PC-9 (cell line): ENCODE data around the gene STING1. TPM values are rescaled to one million over a fixed set of nuclear protein-coding genes. Genes with fewer than 3 reads are reported as not detected.

Source experiments
- BruUV-seq: library from RNA; stranded (reverse); fragments of 400-500 nt; replicated peaks from 2 replicates; lab custom pipeline; 2021; lab: Mats Ljungman, UMichigan
- CTCF ChIA-PET: fragments of 300-600 bp; sonication (Branson Sonifier 250); formaldehyde crosslinking; loops from one replicate; lab custom pipeline; 2022; ENCODE audit warnings: antibody characterized with exemption; lab: Charles Lee
- POLR2A ChIA-PET: fragments of 300-600 bp; sonication (Branson Sonifier 250); formaldehyde crosslinking; loops from one replicate; lab custom pipeline; 2022; ENCODE audit warnings: antibody characterized with exemption; ENCODE audit not compliant: unreplicated experiment; lab: Charles Lee
- DNase-seq, 2 experiments: peaks; one replicate each; pipeline versions ENCODE4 v3.0.0 to v3.0.0-alpha.2; 2015 to 2022; ENCODE audit warnings: mixed read lengths in 1 of 2
- H2AFZ ChIP-seq: fragments of 200-600 bp; sonication (generic); 2 replicates; pipeline ENCODE4 v1.8.1; 2017; ENCODE audit warnings: antibody characterized with exemption
- H3F3A ChIP-seq: fragments of 200-600 bp; sonication (generic); 2 replicates; pipeline ENCODE4 v1.8.1; 2017; ENCODE audit warnings: antibody characterized with exemption, mild to moderate bottlenecking, low read depth; ENCODE audit not compliant: insufficient read depth
- H3K27ac ChIP-seq: fragments of 200-600 bp; sonication (generic); 2 replicates; pipeline ENCODE4 v1.6.1; 2016; ENCODE audit warnings: mixed run types
- H3K27me3 ChIP-seq: fragments of 200-600 bp; sonication (generic); 2 replicates; pipeline ENCODE4 v1.6.1; 2016; ENCODE audit warnings: low read depth, mixed run types; ENCODE audit not compliant: insufficient read depth
- H3K36me3 ChIP-seq: fragments of 200-600 bp; sonication (generic); 2 replicates; pipeline ENCODE4 v1.6.1; 2016; ENCODE audit warnings: low read depth, mixed run types
- H3K4me1 ChIP-seq: fragments of 200-600 bp; sonication (generic); replicated peaks from 2 replicates; pipeline ENCODE4 v1.6.1; 2016; ENCODE audit warnings: mixed run types; ENCODE audit not compliant: insufficient read depth
- H3K4me2 ChIP-seq: fragments of 200-600 bp; sonication (generic); 2 replicates; pipeline ENCODE4 v1.6.1; 2017; ENCODE audit warnings: mixed run types
- H3K4me3 ChIP-seq: fragments of 200-600 bp; sonication (generic); 2 replicates; pipeline ENCODE4 v1.6.1; 2016; ENCODE audit warnings: mixed run types
- H3K79me2 ChIP-seq: fragments of 200-600 bp; sonication (generic); 2 replicates; pipeline ENCODE4 v1.6.1; 2017; ENCODE audit warnings: low read depth, mixed run types
- H3K9me2 ChIP-seq: fragments of 200-600 bp; sonication (generic); 2 replicates; pipeline ENCODE4 v1.8.1; 2017; ENCODE audit warnings: mild to moderate bottlenecking; ENCODE audit not compliant: insufficient read depth
- H3K9me3 ChIP-seq: fragments of 200-600 bp; sonication (generic); 2 replicates; pipeline ENCODE4 v1.8.1; 2016; ENCODE audit warnings: low read depth; ENCODE audit not compliant: insufficient read depth
- H4K20me1 ChIP-seq: fragments of 200-600 bp; sonication (generic); 2 replicates; pipeline ENCODE4 v1.8.1; 2017; ENCODE audit not compliant: insufficient read depth
- EZH2 ChIP-seq: fragments of 200-600 bp; sonication (generic); IDR thresholded peaks from 2 replicates; pipeline ENCODE4 v1.8.0; 2017; ENCODE audit warnings: antibody characterized with exemption, low read depth
- intact Hi-C: fragments of 100-400 bp; cut with micrococcal nuclease; formaldehyde crosslinking; loops from one replicate; pipeline ENCODE4 v1.10.0; 2022; ENCODE audit not compliant: unreplicated experiment
- total RNA-seq: library from RNA; stranded (reverse); gene quantifications from 2 replicates; pipeline ENCODE4 v1.2.3, GENCODE V29; 2021
- TF ChIP-seq, protein P1 (sequence below): fragments of 200-600 bp; sonication (generic); conservative IDR thresholded peaks from 2 replicates; pipeline ENCODE4 v1.6.1; 2017; ENCODE audit warnings: mixed run types, antibody characterized with exemption, mild to moderate bottlenecking, moderate library complexity

Gene STING1
- total RNA-seq, 1 experiment from 2014 or later: 27.6 TPM

GRCh38 chr5:139524446-139524845 is 41.9 kb upstream of the STING1 start:
- ChIA-PET CTCF (no interaction called here), POLR2A (no interaction called here)
- Histone ChIP-seq H3K9me2 (no peaks in the 10 kb centered on the region), H3K4me1 (no peaks in the 10 kb centered on the region), H4K20me1 (no peaks in the 10 kb centered on the region), H3K27me3 (no peaks in the 10 kb centered on the region), H3K4me3 (no peak overlapping the region), H2AFZ (no peak overlapping the region), H3F3A (no peaks in the 10 kb centered on the region), H3K9me3 (no peaks in the 10 kb centered on the region), H3K36me3 (no peaks in the 10 kb centered on the region), H3K4me2 (no peak overlapping the region), H3K27ac (no peak overlapping the region), H3K79me2 (no peaks in the 10 kb centered on the region)
- no TSS peak for BruUV-seq
- no peak for DNase-seq
- intact Hi-C loops: no loop called here
- TF ChIP-seq, protein P1, sequence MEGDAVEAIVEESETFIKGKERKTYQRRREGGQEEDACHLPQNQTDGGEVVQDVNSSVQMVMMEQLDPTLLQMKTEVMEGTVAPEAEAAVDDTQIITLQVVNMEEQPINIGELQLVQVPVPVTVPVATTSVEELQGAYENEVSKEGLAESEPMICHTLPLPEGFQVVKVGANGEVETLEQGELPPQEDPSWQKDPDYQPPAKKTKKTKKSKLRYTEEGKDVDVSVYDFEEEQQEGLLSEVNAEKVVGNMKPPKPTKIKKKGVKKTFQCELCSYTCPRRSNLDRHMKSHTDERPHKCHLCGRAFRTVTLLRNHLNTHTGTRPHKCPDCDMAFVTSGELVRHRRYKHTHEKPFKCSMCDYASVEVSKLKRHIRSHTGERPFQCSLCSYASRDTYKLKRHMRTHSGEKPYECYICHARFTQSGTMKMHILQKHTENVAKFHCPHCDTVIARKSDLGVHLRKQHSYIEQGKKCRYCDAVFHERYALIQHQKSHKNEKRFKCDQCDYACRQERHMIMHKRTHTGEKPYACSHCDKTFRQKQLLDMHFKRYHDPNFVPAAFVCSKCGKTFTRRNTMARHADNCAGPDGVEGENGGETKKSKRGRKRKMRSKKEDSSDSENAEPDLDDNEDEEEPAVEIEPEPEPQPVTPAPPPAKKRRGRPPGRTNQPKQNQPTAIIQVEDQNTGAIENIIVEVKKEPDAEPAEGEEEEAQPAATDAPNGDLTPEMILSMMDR: no peak
- no peak for TF ChIP-seq EZH2

DNA sequence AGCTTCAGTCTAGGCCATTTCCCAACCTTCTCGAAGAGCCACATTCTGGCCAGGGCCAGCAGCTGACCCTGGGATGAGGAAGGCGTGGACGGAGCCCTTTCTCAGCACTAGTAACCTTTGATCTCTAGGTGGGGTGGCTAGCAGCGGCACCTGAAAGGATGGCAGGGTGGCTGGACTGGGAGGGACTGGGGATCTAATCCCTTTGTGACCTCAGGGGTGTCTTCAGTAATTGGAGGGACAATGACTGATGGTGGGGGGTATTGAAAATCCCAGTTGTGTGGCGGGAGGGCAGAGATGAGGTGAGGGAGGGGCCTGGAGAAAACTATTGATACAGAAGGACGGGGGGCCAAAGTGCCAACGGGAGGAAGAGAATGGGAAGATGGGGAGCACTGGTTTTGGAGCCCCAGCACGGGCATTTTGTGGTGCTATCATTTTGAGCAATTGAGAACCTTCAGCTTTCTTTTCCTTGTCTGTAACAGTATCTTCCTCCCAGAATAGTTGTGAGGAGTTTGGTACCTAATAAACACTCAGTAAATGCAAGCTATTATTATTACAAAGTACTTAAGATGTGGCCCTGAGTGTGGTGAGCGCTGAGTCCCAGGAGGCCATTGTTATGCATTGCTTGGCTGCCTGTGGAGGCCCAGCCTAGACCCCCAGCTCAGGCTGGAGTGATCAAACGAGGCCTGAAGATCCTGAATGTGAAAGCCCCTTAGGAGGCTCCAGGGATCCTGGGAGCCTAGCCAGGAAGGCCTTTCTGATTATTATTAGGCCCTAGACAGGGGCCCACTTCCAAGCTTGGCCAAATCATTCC is 41.3 kb upstream of the STING1 start:
- no peak overlapping the region for H2AFZ ChIP-seq
- H3F3A ChIP-seq: no peaks in the 10 kb centered on the region
- no peak overlapping the region for H3K27ac ChIP-seq
- H3K79me2 ChIP-seq: no peaks in the 10 kb centered on the region
- no peaks in the 10 kb centered on the region for H3K4me1 ChIP-seq
- H4K20me1 ChIP-seq: no peaks in the 10 kb centered on the region
- no TSS peak for BruUV-seq
- no peaks in the 10 kb centered on the region for H3K36me3 ChIP-seq
- H3K4me2 ChIP-seq: no peak overlapping the region
- TF ChIP-seq, protein P1: no peak
- TF ChIP-seq EZH2: no peak
- no peak for DNase-seq
- no peaks in the 10 kb centered on the region for H3K9me3 ChIP-seq
- H3K9me2 ChIP-seq: no peaks in the 10 kb centered on the region
- intact Hi-C loops: no loop called here
- CTCF ChIA-PET: interaction anchor here (0.5 kb wide), 1 partner anchor 123 kb away, joined by 4 read pairs; no protein-coding TSS in a partner anchor
- no peak overlapping the region for H3K4me3 ChIP-seq
- POLR2A ChIA-PET: no interaction called here
- no peaks in the 10 kb centered on the region for H3K27me3 ChIP-seq

GRCh38 chr5:139517683-139518564 is 35.4 kb upstream of the STING1 start:
- intact Hi-C loops: loop anchor here (1.0 kb wide), 1 partner anchor 115 kb away; no protein-coding TSS in a partner anchor

More at GRCh38 chr5:139517683-139518564, 35.4 kb upstream of the STING1 start:
- Histone ChIP-seq H3K4me3 (peak overlapping the region; percentile 60), H3K4me1 (no peaks in the 10 kb centered on the region), H3K27me3 (no peaks in the 10 kb centered on the region), H4K20me1 (no peaks in the 10 kb centered on the region), H3K9me3 (no peaks in the 10 kb centered on the region), H3K27ac (no peak overlapping the region), H3K9me2 (no peaks in the 10 kb centered on the region), H3K36me3 (no peaks in the 10 kb centered on the region), H3F3A (no peaks in the 10 kb centered on the region), H3K4me2 (peak overlapping the region; percentile 82), H3K79me2 (no peaks in the 10 kb centered on the region), H2AFZ (peak overlapping the region; percentile 100)
- CTCF ChIA-PET: interaction anchor here (1.3 kb wide), 1 partner anchor 88 kb away, joined by 3 read pairs; no protein-coding TSS in a partner anchor
- TSS peak; percentile 66 for BruUV-seq
- POLR2A ChIA-PET: interaction anchor here (0.5 kb wide), 1 partner anchor 944 kb away, joined by 4 read pairs; no protein-coding TSS in a partner anchor
- DNase-seq: peak; percentile 57 to 89
- no peak for TF ChIP-seq EZH2
- TF ChIP-seq, protein P1: peak; percentile 93
